Stimulated activated CD8-positive, alpha-beta memory T cell treated with anti-CD3 and anti-CD28 coated beads, Interleukin-7, amount 100 ng/mL, for 48 hours (primary cell): Measurements from ENCODE around the gene GPD1.
A peak's percentile ranks its signal among the peaks of the same experiment; 100 is the strongest.
"Not testable (repeated sequence)": the region's sequence is repeated elsewhere in the genome, so short reads cannot be mapped to it uniquely, and the experiment has no call there.

ENCODE experiments used
- DNase-seq, 2 donors: peaks; one replicate each; pipeline ENCODE4 v3.0.0-alpha.2; 2020; ENCODE audit warnings: low read depth in 1 of 2; ENCODE audit errors: extremely low read depth in 1 of 2

GPD1 gene

DNA sequence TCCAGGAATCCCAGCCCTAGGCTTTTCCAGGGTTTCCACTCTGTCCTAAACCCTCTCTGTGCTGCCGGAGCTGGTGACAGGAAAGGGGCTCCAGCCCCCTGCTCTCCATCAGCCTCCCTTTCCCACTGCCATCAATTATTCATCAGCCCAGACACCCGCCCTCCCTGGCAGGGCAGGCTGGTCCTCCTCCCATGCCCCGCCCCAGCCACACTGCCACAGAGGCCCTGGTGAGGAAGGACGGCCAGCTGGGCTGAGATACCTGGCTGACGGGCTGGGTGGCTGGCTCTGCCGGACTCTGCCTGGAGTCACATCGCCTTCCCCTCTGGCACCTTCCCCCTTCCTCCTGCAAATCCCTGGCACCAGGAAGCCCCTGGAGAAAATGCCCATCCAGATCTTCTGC lies 30.6 kb upstream of the GPD1 start:
- no peak for DNase-seq

DNA sequence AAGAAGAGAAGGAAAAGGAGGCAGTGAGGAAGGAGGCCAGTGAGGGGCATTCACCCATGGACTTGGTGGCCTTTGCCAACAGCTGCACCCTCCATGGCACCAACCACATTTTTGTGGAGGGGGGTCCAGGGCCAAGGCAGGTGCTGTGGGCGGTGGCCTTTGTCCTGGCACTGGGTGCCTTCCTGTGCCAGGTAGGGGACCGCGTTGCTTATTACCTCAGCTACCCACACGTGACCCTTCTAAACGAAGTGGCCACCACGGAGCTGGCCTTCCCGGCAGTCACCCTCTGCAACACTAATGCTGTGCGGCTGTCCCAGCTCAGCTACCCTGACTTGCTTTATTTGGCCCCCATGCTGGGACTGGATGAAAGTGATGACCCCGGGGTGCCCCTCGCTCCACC lies 30.1 kb upstream of the GPD1 start:
- DNase-seq, result no peak

DNA sequence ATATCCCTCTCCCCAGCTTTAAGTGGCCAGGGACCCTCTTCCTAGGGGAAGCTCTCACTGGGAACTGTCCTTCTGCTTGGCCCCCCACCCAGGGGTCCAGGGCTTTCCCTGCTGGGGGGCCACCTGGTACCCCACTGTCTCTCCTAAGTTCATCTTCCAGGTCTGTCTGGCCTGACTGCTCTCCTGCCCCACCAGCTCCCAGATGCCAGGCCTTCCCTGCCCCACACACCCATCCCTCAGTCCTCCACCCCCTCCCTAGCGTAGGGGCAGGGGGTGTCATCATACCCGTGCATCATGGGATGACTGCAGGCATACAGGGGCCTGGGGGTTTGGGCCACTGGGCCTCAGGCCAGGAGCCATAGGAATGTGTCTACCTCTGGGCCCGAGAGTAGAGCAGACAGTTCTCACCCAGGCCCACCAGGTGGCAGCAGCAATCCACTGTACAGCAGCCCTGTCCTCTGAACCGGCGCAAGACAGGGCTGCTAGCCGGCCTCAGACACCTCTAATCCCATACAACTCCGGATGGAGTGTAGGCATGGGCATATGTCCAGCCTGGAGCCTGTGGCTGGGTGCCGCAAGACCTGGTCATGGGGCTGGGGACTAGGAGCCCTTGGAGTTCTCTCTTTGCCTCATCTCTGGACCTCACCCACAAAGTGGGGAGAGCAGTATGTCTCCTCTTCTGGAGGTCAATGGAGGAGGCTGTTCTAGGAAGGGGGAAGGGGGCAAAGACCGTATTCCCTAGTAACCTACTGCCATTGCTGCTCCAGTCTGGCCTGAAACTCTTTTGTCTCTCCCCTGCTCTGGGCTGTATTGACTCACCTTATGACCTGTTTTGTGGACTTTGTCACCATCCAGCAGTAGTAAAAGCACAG lies 28.6 kb upstream of the GPD1 start:
- DNase-seq, result peak in 1 of 2 donors; percentile 65

DNA sequence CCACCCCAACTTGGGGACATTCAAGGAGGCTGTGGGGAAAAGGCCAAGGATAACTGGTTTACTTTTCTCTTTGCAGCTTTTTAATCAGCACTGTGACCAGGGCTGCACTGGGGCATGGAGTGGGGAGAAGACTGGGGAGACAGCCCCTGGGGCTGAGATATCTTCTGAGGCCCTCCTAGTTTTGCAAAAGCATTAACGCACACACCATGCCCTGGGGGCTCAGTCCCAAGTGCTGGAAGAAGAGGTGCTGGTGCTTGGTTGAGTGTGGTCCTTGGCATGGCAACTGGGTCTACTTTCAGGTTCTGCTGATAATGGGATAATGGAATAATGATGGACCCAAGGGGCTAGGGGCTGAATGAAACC lies 28.0 kb upstream of the GPD1 start:
- DNase-seq, result no peak

DNA sequence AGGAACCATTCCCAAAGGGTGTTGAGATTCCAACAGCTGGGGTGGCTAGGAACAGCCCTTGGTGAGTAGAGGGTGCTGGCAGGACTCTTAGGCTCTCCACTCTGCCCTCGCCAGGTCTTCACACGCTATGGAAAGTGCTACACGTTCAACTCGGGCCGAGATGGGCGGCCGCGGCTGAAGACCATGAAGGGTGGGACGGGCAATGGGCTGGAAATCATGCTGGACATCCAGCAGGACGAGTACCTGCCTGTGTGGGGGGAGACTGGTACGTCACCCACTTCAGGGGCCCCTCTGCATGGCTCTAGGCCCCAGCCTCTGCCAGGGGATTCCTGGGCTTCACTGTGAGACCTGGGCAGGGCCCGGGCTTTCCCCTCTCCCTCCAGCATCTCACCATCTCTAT lies 26.7 kb upstream of the GPD1 start:
- no peak for DNase-seq

DNA sequence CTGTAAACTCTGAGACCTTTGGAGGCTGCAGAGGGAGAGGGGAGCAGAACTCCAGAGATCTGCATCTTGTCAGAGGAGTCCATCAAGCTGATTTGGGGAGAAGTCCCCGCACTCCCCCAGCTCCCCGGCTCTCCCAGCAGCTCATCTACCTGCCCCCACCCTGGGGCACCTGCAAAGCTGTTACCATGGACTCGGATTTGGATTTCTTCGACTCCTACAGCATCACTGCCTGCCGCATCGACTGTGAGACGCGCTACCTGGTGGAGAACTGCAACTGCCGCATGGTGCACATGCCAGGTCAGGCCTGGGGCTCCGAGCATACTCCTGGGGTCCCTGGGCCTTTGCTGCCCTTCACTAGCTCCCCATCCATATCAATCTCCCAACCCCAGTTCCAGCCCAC lies 25.5 kb upstream of the GPD1 start:
- no peak for DNase-seq

DNA sequence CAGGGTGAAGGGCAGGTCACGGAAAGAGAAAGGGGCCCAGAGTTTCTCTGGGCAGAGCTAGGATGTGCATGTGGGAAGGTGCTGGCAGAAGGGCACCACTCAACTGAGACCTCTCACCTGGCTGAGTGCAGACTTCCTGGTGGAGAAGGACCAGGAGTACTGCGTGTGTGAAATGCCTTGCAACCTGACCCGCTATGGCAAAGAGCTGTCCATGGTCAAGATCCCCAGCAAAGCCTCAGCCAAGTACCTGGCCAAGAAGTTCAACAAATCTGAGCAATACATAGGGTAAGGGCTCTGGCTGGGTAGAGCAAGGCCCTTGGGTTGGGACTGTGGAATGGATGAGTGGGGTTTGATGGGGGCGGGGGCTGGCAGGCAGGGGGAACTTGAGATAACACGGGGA lies 24.0 kb upstream of the GPD1 start:
- no peak for DNase-seq

DNA sequence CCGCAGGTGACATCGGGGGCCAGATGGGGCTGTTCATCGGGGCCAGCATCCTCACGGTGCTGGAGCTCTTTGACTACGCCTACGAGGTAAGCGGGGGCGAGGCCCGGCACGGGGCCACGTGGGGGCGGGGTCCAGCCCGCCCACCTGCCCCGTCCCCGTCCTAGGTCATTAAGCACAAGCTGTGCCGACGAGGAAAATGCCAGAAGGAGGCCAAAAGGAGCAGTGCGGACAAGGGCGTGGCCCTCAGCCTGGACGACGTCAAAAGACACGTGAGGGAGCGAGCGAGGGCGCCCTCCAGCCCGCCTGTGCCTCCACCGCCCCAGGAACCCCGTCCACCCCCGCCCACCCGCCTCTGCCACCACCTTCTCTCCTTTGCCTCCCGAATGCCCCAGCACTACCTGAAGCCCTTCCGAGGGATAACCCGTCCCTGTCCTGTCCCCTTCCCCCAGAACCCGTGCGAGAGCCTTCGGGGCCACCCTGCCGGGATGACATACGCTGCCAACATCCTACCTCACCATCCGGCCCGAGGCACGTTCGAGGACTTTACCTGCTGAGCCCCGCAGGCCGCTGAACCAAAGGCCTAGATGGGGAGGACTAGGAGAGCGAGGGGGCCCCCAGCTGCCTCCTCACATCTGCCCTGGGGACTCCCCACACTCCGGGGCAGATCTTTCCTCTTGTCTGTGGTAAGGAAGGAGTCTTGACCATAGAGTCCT lies 22.6 kb upstream of the GPD1 start:
- no peak for DNase-seq

DNA sequence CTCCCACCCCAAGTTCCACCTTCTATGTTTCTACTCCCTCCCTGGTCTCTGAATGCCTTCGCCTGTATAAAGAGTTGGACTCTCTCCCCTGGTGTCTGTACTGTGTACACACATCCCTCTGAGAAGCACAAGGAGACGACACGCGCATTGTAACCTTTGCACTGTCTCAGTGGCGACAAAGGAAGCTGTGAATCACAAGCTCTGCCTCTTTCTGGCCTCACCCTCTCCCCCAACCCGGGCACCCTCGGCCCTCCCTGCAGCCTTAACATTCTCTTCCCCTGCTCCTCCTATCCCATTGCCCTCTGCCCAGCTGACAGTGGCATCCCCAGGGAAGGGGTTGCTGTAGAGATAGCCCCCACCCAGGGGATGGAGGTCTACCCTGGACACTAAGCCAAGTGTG lies 21.2 kb upstream of the GPD1 start:
- DNase-seq, result no peak

DNA sequence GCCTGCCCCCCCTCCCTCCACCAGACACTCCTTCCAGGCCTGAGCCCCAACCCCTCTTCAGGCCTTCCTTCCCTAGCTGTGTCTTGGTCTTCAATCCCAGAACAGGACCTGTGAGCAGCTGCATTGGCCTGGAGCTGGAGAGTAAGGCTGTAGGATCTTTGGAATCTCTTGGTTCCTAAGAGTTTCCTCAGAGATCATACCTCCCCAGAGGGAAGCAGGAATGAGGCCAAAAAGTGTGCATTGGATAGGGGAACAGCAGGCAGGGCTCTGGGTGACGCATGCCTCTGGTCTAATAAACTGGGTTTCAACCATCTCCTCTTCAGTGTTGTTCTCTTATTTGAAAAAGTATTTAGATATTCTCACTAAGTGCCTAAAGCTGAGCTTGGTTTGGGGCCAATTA lies 20.5 kb upstream of the GPD1 start:
- DNase-seq, result no peak

DNA sequence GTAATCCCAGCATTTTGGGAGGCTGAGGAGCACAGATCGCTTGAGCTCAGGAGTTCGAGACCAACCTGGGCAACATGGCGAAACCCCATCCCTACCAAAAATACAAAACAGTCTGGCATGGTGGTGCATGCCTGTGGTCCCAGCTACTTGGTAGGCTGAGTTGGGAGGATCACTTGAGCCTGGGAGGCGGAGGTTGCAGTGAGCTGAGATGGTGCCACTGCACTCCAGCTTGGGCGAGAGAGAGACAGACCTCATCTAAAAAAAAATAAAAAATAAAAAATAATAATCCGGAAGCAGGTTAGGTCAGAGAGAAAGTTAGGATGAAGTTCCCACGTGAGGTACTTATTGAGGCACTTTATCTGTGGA lies 19.4 kb upstream of the GPD1 start:
- DNase-seq, result not testable (repeated sequence)

DNA sequence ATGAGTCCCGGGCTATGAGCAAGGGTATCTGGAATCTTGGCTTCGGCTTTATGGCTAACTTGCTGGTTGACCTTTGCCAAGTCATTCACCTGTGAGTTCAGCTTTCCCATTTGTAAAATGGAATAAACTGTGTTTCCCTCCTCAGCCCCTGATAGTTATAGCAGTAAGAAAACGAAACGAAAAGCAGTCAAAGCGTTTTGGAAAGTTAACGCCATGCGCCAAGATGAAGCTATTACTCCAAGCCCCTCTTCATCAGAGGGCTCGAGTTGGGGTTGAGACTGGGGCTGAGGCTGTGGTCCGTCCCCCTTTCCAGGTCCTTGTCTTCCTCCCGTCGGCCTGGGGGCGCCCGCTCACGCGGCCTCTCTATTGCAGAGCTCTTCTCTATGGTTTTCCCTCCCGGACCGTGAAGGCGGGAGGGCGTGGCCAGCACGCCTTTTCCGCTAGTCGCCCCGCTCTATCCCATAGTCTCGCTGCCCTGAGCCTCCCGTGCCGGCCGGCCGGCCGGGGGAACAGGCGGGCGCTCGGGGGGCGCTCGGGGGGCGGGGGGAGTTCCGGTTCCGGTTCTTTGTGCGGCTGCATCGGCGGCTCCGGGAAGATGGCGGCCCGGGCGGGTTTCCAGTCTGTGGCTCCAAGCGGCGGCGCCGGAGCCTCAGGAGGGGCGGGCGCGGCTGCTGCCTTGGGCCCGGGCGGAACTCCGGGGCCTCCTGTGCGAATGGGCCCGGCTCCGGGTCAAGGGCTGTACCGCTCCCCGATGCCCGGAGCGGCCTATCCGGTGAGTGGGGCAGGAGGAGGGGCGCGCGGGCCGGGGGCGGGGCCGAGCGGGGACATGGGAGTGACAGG lies 18.8 kb upstream of the GPD1 start, which contains the start of gene SMARCD1:
Gene SMARCD1, plus strand, starts transcription at position 568 of the 840 bp plus-strand sequence. Its CDS starts 28 bp downstream, at position 596.
- DNase-seq, result peak; percentile 83 to 86

DNA sequence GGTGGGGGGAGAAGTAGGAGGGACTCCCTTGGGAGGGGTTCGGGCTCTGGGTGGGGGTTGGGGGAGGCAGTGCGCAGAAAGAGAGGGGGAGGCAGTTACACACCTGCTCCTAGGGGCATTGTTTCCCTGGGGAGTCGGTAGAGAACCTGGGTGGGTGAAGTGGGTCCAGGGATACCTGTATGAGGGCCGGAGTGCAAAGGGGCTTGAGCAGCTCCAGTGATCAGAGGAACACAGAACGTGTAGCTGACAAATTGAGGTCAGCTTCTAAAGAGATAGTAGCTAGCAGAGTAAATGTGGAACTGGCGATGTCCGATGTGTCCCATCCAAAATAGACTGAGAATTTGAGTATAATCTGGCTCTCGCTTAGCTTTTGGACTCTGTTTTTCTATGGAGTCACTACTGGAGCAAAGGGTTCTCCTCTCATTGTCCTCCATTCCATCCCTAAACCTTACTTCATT lies 18.2 kb upstream of the GPD1 start:
- DNase-seq, result no peak

DNA sequence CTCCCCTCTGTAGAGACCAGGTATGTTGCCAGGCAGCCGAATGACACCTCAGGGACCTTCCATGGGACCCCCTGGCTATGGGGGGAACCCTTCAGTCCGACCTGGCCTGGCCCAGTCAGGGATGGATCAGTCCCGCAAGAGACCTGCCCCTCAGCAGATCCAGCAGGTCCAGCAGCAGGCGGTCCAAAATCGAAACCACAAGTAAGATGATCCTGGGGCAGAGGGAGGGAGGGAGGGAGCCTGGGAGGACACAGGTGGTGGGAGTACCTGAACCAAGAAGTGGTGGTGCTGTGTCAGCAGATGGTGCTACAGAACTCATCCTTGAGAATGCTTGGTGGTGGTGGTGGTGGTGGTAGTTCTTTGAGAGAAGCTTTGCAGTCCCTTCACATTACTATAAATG lies 17.7 kb upstream of the GPD1 start:
- no peak for DNase-seq

DNA sequence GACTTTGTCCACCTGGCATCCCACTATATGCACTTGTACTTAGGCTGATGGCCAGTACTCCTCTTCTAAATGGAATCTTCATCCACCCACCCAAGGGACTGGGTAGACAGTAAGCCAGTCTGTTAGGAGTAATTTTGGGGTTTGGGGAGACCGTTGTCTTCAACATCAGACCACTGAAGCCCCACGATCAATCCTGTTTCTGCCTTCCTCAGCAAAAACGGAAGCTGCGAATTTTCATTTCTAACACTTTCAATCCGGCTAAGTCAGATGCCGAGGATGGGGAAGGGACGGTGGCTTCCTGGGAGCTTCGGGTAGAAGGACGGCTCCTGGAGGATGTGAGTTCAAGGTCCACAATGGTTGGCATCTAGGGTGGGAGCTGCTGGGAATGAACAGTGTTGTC lies 16.7 kb upstream of the GPD1 start:
- DNase-seq, result no peak

DNA sequence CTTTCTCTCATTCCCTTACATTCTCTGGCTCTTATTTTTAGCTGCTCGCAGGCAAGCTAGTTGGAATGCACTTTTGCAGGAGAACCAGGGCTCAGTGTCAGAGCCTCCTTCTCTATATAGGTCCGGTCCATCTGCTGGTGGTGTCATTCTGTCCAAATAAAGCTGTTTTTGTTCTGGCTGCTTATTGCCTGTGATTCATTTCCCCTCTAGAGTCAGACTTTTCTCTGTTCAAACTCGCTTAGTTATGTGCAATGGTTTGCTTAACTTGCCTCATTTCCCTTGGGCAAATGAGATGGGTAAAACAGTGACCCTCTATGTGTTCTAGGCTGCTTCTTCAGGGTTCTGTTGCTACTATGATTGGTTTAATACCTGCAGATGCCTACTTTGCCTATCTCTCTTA lies 15.8 kb upstream of the GPD1 start:
- DNase-seq, result no peak

DNA sequence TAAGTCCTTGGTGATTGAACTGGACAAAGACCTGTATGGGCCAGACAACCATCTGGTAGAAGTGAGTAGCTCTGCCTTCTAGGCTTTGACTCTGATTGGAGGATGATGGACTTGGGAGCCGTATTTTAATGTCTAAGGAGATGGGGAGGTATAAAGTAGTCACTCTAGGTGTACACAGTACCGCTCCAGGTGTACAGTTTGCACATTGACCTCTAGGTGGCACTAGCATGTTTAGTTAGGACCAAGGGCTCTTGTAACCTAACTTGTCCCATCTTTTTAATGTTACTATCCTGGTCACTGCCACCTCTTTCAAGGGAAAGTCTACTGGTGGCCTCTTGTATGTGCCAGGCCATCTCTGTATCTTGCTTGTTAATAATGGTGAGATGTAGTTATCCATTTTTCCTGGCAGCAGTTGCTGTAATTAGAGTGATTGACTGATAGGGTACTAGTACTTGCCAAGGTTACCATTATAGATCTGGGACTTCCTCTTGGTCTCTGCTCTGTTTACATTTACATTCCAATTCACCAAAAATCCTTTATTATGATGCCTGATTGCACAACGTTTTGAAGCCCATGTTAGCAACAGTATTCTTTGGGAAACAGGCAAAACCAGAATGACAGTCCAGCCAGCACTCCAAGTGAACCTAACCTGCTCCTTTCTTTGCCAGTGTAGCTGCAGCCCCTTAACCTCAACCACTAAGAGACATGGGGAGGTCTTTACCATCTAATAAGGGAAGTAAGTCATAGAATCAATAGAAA lies 15.1 kb upstream of the GPD1 start:
- peak in 1 of 2 donors; percentile 40 for DNase-seq

DNA sequence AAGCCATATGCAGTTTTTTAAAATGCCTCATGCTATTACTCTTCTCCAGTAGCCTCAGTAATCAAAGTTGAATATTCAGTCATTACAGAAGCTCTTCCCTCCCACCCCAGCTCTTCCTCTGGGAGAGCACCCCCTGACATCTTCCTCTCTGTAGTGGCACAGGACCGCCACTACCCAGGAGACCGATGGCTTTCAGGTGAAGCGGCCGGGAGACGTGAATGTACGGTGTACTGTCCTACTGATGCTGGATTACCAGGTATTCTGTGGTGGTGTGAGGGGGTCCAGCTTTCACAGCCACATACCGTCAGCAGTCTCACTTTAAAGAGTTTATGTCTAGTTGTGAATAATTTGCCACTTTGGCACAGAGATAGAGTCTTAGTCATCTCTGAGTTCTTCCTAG lies 14.1 kb upstream of the GPD1 start:
- no peak for DNase-seq

DNA sequence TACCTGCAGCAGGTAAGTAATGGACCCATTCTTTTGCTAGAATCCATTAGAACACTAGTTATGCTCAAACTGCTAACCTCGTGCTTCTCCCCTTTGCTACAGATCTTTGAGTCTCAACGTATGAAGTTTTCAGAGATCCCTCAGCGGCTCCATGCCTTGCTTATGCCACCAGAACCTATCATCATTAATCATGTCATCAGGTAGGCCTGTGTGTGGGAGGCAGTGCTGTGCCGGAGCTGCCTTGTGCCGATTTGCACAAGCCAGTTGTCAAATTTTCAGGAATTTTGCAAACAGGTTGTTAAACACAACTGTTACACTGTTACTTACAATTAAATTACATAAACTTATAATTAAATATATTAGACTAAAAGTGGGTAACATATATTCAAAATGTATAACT lies 13.4 kb upstream of the GPD1 start:
- no peak for DNase-seq

DNA sequence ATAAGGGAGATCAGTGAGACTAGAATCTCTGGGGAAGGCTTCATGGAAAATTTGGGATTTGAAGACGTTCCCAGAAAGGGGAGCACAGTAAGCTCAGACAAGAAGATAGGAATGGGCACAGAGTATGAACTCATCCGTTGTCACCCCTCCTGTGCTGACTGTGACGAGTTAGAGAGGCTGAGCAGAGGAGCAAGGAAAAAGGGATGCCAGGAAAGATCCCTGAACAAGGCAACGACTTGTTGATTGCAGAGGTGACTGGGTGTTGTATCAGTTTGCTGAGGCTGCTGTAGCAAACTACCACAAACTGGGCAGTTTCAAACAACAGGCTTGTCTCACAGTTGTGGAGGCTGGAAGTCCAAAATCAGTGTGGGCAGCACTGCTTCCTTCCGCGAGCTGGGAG lies 5.9 kb upstream of the GPD1 start:
- DNase-seq, result no peak
